ENCODE measurements around the gene NFX1.
"Not testable (repeated sequence)": the region's sequence is repeated elsewhere in the genome, so short reads cannot be mapped to it uniquely, and the experiment has no call there.

NFX1 gene

DNA sequence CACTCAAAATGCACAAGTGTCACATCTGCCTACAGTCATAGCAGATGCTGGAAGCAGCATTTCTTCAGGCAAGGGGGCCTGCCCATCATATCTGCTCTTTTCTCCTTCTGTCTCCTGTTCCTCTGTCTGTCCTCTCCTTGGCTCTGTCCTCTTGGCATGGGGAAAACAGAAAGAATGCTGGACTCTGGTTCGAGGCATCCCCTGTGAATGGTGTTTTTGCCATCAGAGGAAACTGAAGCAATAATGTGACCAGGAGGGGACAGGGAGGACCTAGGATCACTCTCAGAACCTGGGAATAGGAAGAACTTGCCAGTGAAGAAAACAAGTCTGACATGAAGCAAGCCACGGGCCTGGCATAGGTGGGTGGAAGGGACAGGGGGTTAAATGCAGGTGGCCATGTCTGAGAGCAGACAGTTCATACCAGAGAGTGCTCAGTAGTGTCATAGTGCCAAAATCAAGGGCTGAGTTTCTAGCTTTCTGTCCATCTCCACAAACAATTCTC is 76.7 kb downstream of the NFX1 start:
- DNase-seq = no peak

DNA sequence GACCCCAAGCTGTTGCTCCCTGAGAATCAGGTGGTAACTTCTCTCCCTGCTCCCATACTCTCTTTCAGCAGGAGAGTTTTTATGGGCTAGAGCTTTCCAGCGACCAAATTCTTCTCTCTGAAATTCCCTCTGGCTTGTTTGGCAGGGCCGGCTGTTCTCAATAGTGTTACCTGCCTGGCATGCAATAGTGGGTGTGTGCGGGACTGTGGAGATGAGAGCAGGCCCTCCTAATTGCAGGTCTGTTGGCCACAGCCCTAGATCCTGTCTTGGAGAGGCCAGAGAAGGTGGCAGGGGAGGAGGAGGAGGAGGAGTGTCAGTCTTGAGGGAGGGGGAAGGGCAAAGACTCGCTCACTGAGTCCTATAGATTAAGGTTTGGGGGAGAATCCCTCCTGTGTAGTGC is 82.6 kb downstream of the NFX1 start:
- no peak for DNase-seq

DNA sequence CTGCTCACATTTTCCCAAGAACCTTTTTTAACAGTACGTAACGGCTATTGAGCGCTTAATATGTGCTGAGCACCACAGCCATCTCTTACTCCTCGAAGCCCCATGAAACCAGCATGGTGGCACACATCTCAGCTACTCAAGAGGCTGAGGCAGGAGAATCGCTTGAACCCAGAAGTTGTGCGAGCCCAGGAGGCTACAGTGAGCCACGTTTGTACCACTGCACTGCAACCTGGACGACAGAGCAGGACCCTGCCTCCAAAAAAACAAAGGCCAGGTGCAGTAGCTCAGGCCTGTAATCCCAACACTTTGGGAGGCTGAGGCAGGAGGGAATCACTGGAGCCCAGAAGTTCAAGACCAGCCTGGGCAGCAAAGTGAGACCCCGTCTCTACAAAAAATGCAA is 83.9 kb downstream of the NFX1 start:
- DNase-seq = no peak

DNA sequence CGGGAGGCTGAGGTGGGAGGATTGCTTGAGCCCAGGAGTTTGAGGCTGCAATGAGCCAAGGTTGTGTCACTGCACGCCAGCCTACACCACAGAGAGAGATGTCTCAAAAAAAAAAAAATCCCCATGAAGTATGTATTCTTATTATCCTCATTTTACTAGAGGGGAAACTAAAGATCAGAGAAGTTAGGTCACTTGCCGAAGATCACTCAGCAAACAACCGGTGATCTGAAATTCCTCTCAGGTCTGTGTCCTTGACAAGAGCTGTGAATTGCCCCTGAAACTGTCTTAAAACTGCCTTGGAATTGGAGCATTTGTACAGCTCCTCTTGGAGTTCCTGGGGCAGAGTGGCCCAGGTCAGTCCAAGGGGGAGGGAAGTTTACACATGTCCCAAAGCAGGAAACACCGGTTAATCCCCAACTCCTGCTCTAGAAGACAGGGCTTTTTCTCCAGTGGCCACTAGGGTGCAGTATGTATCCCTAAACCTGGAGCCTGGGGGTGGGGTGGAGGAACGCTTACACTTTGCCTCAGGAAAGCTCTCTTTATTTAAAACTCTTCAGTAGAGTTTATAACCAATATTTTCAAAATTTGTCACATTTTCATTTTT is 84.4 kb downstream of the NFX1 start:
- DNase-seq = peak; percentile 41

DNA sequence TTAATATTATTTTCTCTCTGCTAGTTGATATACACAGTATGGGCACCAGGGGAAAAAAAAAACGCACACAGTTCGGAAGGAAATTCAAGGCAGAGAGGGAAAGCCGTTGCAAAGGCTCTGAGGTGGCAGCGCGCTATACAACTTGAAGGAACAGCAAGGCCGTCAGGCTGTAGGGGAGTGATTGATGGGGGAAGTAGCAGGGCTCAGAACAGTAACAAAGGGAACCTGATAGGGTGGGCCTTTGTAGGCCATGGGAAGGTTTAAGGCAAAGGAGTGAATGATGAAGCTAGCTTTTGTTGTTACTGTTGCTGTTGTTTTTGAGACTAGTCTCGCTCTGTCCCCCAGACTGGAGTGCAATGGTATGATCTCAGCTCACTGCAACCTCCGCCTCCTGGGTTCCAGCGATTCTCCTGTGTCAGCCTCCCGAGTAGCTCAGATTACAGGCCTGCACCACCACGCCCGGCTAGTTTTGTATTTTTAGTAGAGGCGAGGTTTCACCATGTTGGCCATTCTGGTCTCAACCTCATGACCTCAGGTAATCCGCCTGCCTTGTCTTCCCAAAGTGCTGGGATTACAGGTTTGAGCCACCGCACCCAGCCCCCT is 85.0 kb downstream of the NFX1 start:
- DNase-seq = no peak

DNA sequence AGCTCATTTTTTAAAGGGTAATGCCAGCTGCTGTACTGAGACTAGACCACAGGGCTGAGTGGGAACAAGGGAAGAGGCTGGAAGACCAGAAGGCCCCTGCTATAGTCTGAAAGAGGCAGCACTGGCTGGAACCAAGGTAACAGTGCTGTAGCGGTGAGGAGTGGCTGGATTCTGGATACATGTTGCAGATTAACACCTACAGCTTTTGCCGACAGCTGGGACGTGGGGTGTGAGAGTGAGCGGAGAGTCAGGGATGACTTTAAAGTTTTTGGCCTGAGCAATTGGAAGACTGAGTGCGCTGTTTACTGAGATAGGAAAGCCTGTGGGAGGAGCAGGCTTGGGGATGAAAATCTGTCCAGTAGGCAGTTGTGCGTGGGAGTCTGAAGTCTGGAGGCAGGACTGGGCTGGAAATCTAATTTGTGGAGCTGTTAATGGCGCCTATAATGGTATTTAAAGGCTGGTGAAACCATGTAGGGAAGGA is 85.6 kb downstream of the NFX1 start:
- DNase-seq = no peak

DNA sequence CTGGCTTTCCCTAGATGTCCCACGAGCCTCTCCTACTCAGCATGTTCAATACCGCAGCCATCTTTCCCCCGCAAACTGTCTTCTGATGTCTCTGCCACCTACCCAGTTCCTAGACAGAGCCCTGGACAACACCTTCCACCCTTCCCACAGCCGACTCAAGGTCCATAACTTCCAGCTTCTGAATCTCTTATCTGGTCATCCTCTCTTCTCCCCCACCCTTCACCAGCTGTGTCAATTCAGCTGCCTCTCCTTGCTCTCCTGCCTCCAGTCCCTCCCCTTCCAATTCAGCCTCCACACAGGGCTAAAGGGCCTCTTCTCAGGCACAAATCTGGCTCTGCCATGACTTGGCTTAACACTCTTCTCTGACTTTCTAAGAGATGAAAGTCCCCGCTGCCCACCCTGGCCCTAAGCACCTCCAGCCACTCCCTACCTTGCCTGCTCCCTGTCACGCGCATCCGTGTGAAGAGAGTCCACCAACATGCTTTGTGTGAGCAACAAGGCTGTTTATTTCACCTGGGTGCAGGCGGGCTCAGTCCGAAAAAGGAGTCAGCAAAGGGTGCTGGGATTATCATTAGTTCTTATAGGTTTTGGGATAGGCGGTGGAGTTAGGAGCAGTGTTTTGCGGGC is 86.9 kb downstream of the NFX1 start:
- no peak for DNase-seq

DNA sequence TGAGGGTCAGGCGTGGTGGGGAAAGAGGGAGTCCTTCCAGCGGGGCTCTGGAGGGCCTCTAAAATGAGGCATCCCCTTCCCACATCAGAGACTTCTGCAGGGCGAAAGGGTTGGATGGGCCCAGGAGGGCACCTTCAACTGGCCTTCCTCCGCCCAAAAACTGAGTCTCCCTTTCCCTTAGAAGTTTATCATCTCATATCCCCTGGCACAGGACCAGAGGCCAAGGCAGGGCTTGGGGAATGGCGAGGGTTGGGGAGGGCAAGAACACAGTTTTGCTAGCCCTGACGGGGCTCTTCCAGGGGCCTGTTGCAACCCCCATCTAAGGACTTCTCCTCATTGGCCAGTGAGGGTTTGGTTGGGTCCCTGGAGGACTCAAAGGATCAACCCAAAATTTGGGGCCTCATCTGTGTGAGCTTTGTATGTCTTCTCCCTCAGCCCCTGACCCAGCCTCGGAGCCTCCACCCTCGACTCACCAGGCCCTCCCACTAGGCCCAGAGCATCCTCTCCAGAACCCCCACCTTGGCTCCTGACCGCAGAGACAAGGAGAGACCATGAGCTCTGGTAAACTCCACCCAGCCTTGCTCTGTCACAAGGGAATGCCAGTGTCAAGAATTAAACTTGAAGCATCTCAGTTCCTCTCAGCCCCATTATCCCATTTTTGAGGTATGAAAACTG is 87.9 kb downstream of the NFX1 start:
- no peak for DNase-seq

DNA sequence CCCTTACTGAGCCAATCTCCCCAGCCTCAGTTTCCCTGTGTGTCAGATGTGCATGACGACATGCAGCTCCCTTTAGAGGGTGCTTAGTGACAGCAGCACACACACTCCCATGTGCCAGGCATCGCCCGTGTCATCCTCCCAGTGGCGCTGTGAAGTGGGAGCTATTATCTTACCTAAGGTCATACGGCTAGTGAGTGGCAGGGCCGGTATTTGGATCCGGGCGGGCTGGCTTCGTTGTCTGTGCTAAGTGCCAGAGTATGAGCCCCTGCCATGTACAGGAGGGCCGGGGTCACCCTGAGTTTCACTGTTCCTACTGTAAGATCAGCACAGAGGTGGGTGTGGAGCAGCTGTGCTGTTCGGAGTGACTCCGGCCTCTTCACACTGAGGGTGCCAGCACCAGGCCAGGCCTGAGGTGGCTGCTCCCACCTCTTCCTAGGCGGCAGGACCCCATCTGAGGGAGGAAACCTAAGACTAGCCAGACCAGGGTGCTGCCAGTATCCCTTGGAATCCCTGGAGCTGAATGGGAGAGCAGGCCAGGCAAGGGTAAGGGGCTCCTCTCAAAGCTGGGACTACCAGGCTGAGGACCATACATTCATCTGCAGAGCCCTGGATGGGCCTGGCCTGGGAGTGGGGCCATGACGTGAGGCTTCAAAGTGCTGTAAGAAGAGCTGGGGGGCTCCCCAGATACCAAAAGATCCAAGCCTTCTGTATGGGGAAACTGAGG is 89.5 kb downstream of the NFX1 start:
- DNase-seq = no peak

DNA sequence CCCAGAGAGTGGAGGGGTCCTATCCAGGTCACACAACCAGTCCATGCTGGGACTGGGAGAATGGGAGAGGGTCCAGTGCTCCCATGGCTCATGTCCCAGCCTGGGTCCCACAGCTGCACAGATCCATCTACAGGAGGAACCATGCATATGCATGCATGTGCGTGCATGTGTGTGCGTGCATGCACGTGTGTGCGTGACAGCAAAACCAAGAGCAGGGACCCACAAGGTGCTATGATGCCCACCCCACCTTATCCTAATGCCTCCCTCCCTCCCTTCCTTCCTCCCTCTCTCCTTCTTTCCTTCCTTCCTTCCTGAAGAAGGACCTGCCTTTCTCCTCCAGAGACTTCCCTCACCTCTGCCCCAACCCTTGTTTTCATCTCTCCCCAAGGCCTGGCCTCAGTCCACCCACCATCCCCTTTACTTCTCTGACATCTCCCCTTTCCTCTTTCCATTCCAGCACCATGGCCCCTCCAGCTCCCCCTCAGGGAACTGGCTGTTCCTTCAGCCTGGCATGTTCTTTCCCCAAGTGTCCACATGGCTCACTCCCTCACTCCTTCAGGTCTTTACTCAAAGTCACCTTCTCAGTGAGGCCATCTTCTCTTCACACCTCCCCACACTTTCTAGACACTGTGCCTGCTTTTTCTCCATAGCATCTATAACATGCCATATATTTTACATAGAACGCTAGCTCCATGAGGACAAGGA is 90.2 kb downstream of the NFX1 start:
- no peak for DNase-seq

DNA sequence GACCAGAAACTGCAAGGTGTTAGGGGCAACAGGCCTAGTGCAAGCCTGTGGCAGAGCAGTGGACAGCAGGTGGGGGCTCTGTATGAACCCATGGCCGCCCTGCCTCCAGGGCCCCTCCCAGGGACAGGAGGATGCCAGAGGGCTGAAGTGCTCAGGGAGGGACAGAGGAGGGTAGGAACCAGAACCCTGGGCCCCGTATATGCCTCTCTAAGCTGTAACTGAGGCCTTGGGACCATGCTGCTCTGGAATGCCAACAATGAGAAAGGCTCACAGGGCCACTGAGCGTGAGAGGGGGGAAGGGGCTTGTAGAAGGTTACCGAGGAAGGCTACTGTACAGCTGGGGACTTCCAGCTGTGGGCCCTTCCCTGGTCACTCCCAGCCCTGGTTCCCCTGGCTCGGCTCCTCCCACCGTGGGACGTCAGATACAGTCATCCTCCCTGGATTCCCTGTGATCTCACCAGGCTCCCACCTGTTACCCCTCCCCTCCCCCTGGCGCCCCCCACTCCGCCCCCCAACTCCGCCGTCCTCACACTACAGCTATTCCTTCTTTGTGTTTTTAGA is 91.0 kb downstream of the NFX1 start:
- no peak for DNase-seq

DNA sequence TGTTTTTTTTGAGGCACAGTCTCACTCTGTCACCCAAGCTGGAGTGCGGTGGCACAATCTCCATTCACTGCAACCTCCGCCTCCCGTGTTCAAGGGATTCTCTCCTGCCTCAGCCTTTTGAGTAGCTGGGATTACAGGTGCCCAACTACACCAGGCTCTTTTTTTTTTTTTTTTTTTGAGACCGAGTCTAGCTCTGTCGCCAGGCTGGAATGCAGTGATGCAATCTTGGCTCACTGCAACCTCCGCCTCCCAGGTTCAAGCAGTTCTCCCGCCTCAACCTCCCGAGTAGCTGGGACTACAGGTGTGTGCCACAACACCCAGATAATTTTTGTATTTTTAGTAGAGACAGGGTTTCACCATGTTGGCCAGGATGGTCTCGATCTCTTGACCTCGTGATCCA is 92.1 kb downstream of the NFX1 start:
- not testable (repeated sequence) for DNase-seq

DNA sequence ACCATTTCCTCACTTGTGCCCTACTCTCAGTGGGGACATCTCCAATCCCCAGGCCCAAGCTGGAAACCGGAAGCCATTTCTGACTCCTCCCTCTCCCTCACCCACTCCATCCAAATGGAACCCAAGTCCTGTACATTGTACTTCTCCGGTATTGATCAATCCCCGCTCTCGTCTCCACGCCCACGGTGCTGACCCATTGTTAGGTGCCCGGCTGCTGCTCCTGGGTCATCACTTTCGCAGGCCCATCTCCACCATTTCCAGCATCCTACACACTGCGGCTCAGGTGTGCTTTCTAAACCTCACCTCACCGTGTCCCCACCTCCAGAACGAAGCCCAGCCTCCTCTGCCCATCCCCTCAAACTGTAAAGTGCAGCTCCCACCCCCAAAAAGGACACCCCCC is 93.1 kb downstream of the NFX1 start:
- not testable (repeated sequence) for DNase-seq

DNA sequence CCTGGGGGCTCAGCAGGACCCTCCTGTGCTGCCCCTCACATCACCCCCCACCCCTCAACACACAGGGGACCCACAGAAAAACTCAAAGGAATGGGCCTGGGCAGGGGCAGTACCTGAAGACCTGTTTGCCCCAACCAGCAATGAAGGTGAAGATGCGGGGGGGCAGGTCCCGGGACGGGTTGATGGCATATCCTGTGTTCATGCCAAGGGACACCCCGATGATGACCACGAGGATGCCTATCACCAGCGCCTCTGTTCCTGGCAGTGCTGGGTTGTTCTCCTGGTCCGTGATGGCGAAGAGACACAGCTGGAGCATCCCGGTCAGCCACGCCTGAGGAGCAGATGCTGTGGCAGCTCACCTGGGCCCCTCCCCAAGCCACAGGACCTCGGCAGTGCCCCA is 95.2 kb downstream of the NFX1 start:
- not testable (repeated sequence) for DNase-seq

DNA sequence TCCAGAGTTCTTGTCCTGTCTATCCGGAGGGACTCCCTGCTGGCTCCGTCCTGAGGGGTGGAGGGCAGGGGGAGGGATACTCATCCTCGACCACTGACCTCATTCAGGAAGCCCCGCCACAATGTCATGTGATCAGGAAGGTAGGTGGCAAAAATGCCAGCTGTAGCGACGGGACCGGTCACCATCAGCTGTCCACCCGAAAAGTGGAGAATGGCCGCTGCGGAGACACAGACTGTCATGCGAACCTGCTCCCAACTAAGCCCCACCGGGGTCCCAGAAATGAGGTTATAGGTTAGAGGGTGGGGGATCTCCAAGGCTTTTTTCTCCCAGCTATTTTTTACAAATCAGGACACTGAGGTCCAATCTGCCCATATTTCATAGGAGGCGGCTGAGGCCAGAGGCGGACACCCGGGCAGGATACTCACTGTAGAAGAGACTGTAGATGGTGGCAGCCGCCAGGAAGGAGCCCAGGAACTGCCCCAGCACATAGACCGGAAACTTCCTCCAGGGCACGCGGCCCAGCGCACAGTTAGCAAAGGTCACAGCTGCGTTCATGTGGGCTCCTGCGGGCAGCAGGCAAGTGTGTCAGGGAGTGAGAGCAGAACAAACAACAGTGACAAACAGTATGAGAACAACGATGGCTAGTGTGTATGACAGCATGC is 95.8 kb downstream of the NFX1 start:
- DNase-seq = not testable (repeated sequence)

DNA sequence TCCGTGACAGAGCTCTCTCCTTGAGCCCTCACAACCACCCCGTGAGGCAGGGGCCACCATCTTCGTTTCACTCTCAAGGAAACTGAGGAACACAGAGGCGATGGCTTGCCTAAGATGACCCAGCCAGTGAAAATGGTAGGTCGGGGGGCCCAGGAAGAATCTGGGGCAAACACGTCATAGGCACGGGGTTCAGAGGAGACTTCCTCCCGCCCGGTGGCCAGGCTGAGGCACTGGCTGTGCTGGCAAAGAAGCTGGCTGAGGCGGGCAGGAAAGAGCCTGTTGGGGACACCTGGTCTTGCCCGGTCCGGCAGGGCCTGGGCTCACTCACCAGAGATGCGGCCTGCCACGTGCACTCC is 96.3 kb downstream of the NFX1 start:
- DNase-seq = not testable (repeated sequence)

DNA sequence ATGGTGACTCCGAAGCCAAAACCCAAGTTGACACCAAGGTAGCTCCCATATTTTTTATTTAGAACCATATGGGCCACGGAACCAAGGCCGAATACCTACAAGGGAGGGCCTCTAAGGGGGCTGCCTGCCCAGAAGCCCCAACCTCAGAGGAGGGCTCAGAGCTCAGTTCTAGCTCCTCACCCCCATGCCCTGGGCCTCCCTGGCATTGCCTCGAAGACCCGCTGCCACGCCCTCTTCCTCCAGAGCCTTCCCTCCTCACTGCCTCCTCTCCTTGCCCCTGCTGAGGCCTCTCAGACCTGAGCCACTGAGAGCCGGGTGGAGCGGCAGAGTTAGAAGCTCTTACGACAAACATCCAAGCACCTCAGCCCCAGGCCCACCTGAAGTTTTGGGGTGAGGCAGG is 96.7 kb downstream of the NFX1 start:
- DNase-seq = not testable (repeated sequence)

DNA sequence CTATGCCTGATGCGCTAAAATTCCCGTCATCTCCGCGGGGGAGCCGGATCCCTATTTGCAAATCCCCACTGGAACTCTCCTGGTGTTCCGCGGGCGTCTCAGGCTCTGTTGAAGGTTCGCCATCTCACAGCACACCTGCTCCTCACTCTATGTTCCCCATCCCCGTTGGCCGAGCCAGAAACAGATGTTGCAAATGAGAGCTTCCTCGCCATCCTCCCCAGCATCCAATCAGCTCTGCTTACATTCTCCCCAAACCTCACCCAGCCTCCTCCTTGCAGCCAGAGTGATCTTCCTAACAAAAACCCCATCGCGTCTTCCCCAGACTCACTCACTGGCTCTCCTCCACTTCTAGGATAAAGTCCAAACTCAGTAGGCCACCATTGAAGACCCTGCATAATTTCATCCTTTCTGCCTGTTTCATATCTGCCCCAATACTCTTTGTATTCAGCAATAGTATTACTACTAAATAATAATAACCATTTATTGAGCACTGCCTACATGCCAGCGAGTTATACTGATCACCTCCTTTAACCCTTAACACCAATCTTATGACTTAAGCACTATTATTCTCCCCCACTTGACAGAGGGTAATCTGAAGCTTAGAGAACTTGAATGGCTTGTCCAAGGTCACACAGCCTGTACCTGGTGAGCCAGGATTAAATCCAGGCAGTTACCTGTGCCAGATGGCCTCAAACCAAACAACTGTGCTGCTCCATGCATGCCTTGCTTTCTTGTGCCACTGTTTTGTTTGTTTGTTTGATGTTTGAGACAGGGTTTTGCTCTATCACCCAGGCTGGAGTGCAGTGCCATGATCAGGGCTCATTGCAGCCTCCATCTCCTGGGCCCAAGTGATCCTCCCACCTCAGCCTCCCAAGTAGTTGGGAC is 98.0 kb downstream of the NFX1 start:
- DNase-seq = no peak

DNA sequence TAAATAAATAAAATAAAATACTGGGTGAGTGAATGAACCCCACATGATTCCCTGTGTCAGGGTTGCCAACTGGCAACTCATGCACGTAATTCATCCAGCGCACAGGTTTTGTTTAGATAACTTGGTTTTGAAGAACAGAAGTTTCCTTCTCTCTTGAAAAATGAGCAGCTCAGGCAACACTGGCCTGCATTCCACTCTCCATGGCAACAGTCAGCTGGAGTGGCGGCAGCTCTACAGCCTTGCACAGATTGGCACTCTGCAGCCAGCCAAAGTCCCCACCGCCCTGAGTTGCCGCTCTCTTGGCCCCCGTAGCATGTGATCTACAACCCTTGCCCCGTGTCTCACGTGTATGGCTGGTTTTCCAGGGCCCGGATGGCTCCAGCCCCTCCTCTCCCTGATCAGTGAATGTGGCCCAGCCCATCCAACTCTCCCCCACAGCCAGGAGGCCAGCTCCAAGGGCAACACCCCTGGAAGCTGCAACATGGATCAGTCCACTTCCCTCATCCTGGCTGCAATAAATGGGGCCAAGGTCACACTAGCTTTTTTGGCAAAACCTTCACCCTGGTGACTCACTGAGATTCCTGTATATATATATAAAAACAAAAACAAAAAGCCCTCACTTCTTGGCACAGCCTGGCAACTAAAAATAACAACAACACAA is 100.9 kb downstream of the NFX1 start:
- DNase-seq = peak; percentile 13

DNA sequence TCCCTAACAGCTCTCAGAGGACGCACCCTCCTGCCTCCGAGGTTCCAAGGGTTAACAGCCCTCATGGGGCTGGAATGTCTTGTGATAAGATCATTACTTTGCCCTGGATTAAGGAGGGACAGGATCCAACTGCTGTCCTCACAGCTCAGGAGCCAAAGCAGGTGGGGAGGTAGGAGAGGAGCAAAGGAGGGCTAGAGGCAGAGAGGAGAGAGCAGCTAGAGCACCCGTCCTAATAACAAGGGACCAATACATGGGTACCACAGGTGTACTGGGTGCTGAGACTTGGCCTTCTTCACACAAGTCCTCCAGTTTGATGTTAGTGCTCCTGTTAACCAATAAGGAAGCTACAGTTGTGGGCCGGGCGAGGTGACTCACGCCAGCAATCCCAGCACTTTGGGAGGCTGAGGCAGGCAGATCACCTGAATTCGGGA is 102.3 kb downstream of the NFX1 start:
- not testable (repeated sequence) for DNase-seq

Data from NCI-H1105 (cell line).